ENCODE measurements around the gene SFRP5.

- TF ChIP-seq CTCF (IDR thresholded peaks at IDR 0.05) (no peak), POLR2A (IDR thresholded peaks at IDR 0.05) (no peak)
Measured at GRCh38 chr10:97743169-97743943, 28.4 kb downstream of the SFRP5 start.

Data from uterus (tissue), 2 donors.